ENCODE data around the gene FRMD5. TPM values are rescaled to one million over a fixed set of nuclear protein-coding genes. Genes with fewer than 3 reads are reported as not detected.
"Not testable (repeated sequence)": the region's sequence is repeated elsewhere in the genome, so short reads cannot be mapped to it uniquely, and the experiment has no call there.

The FRMD5 gene
- total RNA-seq, 4 donors from 2014 or later, result 0.15 to 2.5 (median 0.29) TPM

- DNase-seq (ENCODE audit: low spot score in 2 of 2), result no peak
- TF ChIP-seq CTCF (IDR thresholded peaks at IDR 0.05), result no peak
- TF ChIP-seq POLR2A (IDR thresholded peaks at IDR 0.05), result no peak
- WGBS, 2 donors, result 69 to 72% methylated on average over 7 of the region's 7 CpGs
- intact Hi-C loops (cut with DNase I; ENCODE audit: low total_unique reads), result no loop called here
- H3K4me3 ChIP-seq (ENCODE audit: low read depth, poor library complexity, severe bottlenecking), result no peak overlapping the region
These were observed 159.0 kb downstream of the FRMD5 start for GRCh38 chr15:44035781-44036699.

GRCh38 chr15:44034933-44035624 is 160.0 kb downstream of the FRMD5 start:
- no peak for DNase-seq (ENCODE audit: low spot score in 2 of 2)
- intact Hi-C loops (cut with DNase I; ENCODE audit: low total_unique reads), result no loop called here
- WGBS, 2 donors, result 35 to 39% methylated on average over 3 of the region's 3 CpGs
- H3K4me3 ChIP-seq (ENCODE audit: low read depth, poor library complexity, severe bottlenecking), result no peak overlapping the region
- TF ChIP-seq POLR2A (IDR thresholded peaks at IDR 0.05) (no peak), CTCF (IDR thresholded peaks at IDR 0.05) (no peak)

- intact Hi-C loops (cut with DNase I; ENCODE audit: low total_unique reads), result no loop called here
- WGBS, 2 donors, result 68 to 77% methylated on average over 2 of the region's 2 CpGs
- TF ChIP-seq POLR2A (IDR thresholded peaks at IDR 0.05) (no peak), CTCF (IDR thresholded peaks at IDR 0.05) (no peak)
These were observed 160.7 kb downstream of the FRMD5 start for GRCh38 chr15:44034334-44034733.

GRCh38 chr15:44033894-44034293 is 161.2 kb downstream of the FRMD5 start:
- TF ChIP-seq CTCF (IDR thresholded peaks at IDR 0.05) (no peak), POLR2A (IDR thresholded peaks at IDR 0.05) (no peak)
- DNase-seq (ENCODE audit: low spot score in 2 of 2), result no peak
- WGBS, 2 donors, result 78 to 81% methylated on average over 1 of the region's 1 CpG
- no peak overlapping the region for H3K4me3 ChIP-seq (ENCODE audit: low read depth, poor library complexity, severe bottlenecking)
- intact Hi-C loops (cut with DNase I; ENCODE audit: low total_unique reads), result no loop called here

More at GRCh38 chr15:44034334-44034733, 160.7 kb downstream of the FRMD5 start:
- DNase-seq (ENCODE audit: low spot score in 2 of 2), result no peak
- no peak overlapping the region for H3K4me3 ChIP-seq (ENCODE audit: low read depth, poor library complexity, severe bottlenecking)

- H3K4me3 ChIP-seq (ENCODE audit: low read depth, poor library complexity, severe bottlenecking); intact Hi-C loops (cut with DNase I; ENCODE audit: low total_unique reads): not testable (repeated sequence)
These were observed 162.3 kb downstream of the FRMD5 start for GRCh38 chr15:44032820-44033219.

GRCh38 chr15:44029940-44030568 is 165.0 kb downstream of the FRMD5 start:
- no peak overlapping the region for H3K4me3 ChIP-seq (ENCODE audit: low read depth, poor library complexity, severe bottlenecking)
- TF ChIP-seq CTCF (IDR thresholded peaks at IDR 0.05) (no peak), POLR2A (IDR thresholded peaks at IDR 0.05) (no peak)
- no peak for DNase-seq (ENCODE audit: low spot score in 2 of 2)
- WGBS, 2 donors, result 19 to 22% methylated on average over 2 of the region's 2 CpGs
- intact Hi-C loops (cut with DNase I; ENCODE audit: low total_unique reads), result no loop called here

More at GRCh38 chr15:44032820-44033219, 162.3 kb downstream of the FRMD5 start:
- DNase-seq (ENCODE audit: low spot score in 2 of 2), result not testable (repeated sequence)

Data from lower leg skin (tissue), 4 donors.